Measurements from ENCODE around the gene CXCL8. TPM values are rescaled to one million over a fixed set of nuclear protein-coding genes. Genes with fewer than 3 reads are reported as not detected.

The CXCL8 gene
- total and polyA plus RNA-seq, 4 experiments from 2014 or later = 0.25 to 4.6 (median 3.8) TPM; not detected in 1

DNA sequence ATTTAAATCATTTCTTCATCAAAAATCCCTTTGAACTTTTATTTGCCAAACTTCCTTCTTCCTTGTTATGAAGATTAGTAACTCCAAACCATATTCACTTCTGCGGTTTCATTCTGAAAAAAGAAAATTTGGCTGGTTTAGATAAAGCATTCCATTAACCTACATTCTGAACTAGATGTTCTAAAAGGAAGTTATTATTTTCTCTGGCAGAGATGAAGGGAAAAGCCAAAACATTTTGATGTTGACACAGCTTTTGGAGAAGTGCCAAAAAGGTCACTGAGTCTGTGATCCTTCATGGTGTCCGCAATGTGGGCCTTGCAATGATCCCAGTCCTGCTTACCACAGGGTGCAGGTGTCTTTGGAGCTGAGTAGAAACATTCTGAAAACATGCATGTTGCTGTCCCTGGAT is 36.0 kb downstream of the CXCL8 start:
- CTCF ChIA-PET (ENCODE audit: partially characterized antibody) = no interaction called here
- Mint-ChIP-seq H3K27me3 (peaks cover 0 to 4% of the 10 kb centered on the region in 2 donors), H3K4me1 (no peaks in the 10 kb centered on the region), H3K36me3 (no peaks in the 10 kb centered on the region), H3K27ac (no peak overlapping the region), H3K4me3 (no peak overlapping the region), H3K9me3 (peaks cover 0 to 3% (median 0%) of the 10 kb centered on the region in 8 donors)
- no peak for DNase-seq
- POLR2A ChIA-PET (ENCODE audit: partially characterized antibody) = no interaction called here
- Histone ChIP-seq H3K27ac (ENCODE audit: low read depth, low read length) (no peak overlapping the region), H3K4me1 (ENCODE audit: insufficient read depth, low read length) (no peaks in the 10 kb centered on the region), H3K27me3 (ENCODE audit: insufficient read depth, low read length) (no peaks in the 10 kb centered on the region), H3K9me3 (ENCODE audit: control insufficient read depth in 1 of 2, low read length in 2 of 2) (no peaks in the 10 kb centered on the region), H3K36me3 (ENCODE audit: insufficient read depth, low read length) (no peaks in the 10 kb centered on the region), H3K4me3 (ENCODE audit: low read length in 2 of 2) (no peak overlapping the region)
- intact Hi-C loops (cut with micrococcal nuclease) = no loop called here

DNA sequence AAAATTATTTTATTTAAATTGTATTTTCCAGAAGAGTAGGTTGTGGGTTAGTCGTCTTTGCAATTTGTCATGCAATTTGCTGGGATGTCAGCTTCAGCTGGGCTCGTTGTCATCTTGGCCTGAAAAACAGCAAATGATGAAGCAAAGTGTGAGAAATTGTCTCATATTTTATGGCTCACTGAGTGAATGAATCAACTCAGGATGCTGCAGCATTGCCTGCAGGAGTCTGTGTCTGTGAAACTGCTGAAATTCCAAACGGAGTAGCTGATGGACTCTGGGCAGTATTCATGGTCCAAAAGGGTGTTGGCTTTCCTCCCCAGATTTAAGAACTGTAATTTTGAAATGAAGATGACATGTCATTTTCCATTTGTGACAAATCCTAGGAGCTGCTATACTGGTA is 37.2 kb downstream of the CXCL8 start:
- Mint-ChIP-seq H3K36me3 (no peaks in the 10 kb centered on the region), H3K27me3 (peaks cover 0 to 4% of the 10 kb centered on the region in 2 donors), H3K9me3 (peaks cover 0 to 5% (median 0%) of the 10 kb centered on the region in 8 donors), H3K4me3 (no peak overlapping the region), H3K4me1 (no peaks in the 10 kb centered on the region), H3K27ac (no peak overlapping the region)
- H3K9me3 ChIP-seq (ENCODE audit: control insufficient read depth in 1 of 2, low read length in 2 of 2) = no peaks in the 10 kb centered on the region
- no peaks in the 10 kb centered on the region for H3K27me3 ChIP-seq (ENCODE audit: insufficient read depth, low read length)
- H3K27ac ChIP-seq (ENCODE audit: low read depth, low read length) = no peak overlapping the region
- ChIA-PET CTCF (ENCODE audit: partially characterized antibody) (no interaction called here), POLR2A (ENCODE audit: partially characterized antibody) (no interaction called here)
- H3K4me3 ChIP-seq (ENCODE audit: low read length in 2 of 2) = no peak overlapping the region
- H3K4me1 ChIP-seq (ENCODE audit: insufficient read depth, low read length) = no peaks in the 10 kb centered on the region
- no peaks in the 10 kb centered on the region for H3K36me3 ChIP-seq (ENCODE audit: insufficient read depth, low read length)
- no peak for DNase-seq
- intact Hi-C loops (cut with micrococcal nuclease) = no loop called here

DNA sequence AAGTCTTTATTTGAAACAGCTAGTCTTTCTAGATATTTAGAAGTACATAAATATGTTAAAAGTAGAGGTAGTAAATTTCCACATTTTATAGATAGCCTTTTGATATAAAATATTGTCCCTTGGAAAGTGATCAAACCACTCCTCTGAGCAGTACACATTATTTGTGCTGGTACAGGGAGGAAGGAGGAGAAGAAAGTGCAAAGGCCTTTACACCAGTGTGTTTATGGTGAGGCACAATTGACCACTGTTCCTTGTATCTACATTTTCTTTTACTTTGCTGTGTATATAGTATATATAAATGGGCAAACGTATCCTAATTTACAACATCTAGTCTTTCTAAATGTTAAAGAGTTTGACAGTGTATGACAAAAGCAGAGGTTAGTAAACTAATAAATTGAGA is 39.9 kb downstream of the CXCL8 start:
- Mint-ChIP-seq H3K4me1 (no peaks in the 10 kb centered on the region), H3K9me3 (peaks cover 0 to 5% (median 0%) of the 10 kb centered on the region in 8 donors), H3K4me3 (no peak overlapping the region), H3K27ac (no peak overlapping the region), H3K36me3 (no peaks in the 10 kb centered on the region), H3K27me3 (peaks cover 0 to 4% of the 10 kb centered on the region in 2 donors)
- POLR2A ChIA-PET (ENCODE audit: partially characterized antibody) = no interaction called here
- no peaks in the 10 kb centered on the region for H3K36me3 ChIP-seq (ENCODE audit: insufficient read depth, low read length)
- intact Hi-C loops (cut with micrococcal nuclease) = no loop called here
- H3K4me1 ChIP-seq (ENCODE audit: insufficient read depth, low read length) = no peaks in the 10 kb centered on the region
- H3K4me3 ChIP-seq (ENCODE audit: low read length in 2 of 2) = no peak overlapping the region
- H3K27me3 ChIP-seq (ENCODE audit: insufficient read depth, low read length) = no peaks in the 10 kb centered on the region
- no peaks in the 10 kb centered on the region for H3K9me3 ChIP-seq (ENCODE audit: control insufficient read depth in 1 of 2, low read length in 2 of 2)
- DNase-seq = no peak
- no peak overlapping the region for H3K27ac ChIP-seq (ENCODE audit: low read depth, low read length)
- CTCF ChIA-PET (ENCODE audit: partially characterized antibody) = no interaction called here

DNA sequence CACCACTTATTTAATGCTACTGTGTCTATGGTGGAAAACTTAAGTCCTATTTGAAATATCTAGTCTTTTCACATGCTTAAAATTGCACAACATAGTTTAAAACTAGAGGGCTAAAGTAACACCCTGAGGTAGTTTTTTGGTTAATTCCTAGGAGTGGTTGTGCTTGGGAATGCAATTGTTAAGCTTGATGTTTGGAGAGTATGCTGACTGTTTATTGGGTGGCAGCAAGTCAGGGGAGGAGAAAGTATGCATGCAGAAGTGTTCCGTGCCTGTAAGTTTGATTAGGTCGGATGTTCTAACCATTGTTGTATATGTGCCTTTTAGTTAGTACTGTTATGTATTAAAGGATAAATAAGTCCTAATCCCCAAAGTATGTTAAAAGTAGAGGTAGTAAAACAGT is 40.5 kb downstream of the CXCL8 start:
- H3K4me1 Mint-ChIP-seq = no peaks in the 10 kb centered on the region
- intact Hi-C loops (cut with micrococcal nuclease) = no loop called here
- Histone ChIP-seq H3K9me3 (ENCODE audit: control insufficient read depth in 1 of 2, low read length in 2 of 2) (no peaks in the 10 kb centered on the region), H3K27ac (ENCODE audit: low read depth, low read length) (no peak overlapping the region), H3K27me3 (ENCODE audit: insufficient read depth, low read length) (no peaks in the 10 kb centered on the region), H3K36me3 (ENCODE audit: insufficient read depth, low read length) (no peaks in the 10 kb centered on the region), H3K4me3 (ENCODE audit: low read length in 2 of 2) (no peak overlapping the region), H3K4me1 (ENCODE audit: insufficient read depth, low read length) (no peaks in the 10 kb centered on the region)
- ChIA-PET POLR2A (ENCODE audit: partially characterized antibody) (no interaction called here), CTCF (ENCODE audit: partially characterized antibody) (no interaction called here)
- H3K9me3 Mint-ChIP-seq = peaks cover 0 to 5% (median 0%) of the 10 kb centered on the region in 8 donors
- no peak overlapping the region for H3K27ac Mint-ChIP-seq
- H3K4me3 Mint-ChIP-seq = no peak overlapping the region
- DNase-seq = no peak
- no peaks in the 10 kb centered on the region for H3K36me3 Mint-ChIP-seq
- H3K27me3 Mint-ChIP-seq = peaks cover 0 to 4% of the 10 kb centered on the region in 2 donors

DNA sequence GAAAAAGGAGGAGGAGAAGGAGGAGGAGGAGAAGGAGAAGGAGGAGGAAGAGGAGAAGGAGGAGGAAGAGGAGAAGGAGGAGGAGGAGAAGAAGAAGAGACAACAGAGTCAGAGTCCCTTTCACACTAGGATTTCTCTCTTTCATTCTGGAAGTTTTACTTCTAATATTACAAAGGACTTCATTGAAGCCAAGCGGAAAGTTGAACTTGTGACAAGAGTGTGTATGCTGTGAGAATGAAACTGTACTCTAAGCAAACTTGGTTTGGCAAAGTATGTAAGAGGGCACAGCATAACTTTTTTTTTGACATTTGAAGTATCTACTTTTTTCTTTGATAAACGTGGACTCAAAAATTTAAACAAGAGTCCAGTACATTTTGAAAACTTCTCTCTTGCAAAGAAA is 48.0 kb downstream of the CXCL8 start:
- Histone ChIP-seq H3K27me3 (ENCODE audit: insufficient read depth, low read length) (no peaks in the 10 kb centered on the region), H3K9me3 (ENCODE audit: control insufficient read depth in 1 of 2, low read length in 2 of 2) (no peaks in the 10 kb centered on the region), H3K36me3 (ENCODE audit: insufficient read depth, low read length) (no peaks in the 10 kb centered on the region), H3K4me1 (ENCODE audit: insufficient read depth, low read length) (no peaks in the 10 kb centered on the region), H3K27ac (ENCODE audit: low read depth, low read length) (no peak overlapping the region), H3K4me3 (ENCODE audit: low read length in 2 of 2) (no peak overlapping the region)
- DNase-seq = no peak
- peaks cover 0 to 15% (median 3%) of the 10 kb centered on the region in 8 donors for H3K9me3 Mint-ChIP-seq
- intact Hi-C loops (cut with micrococcal nuclease) = no loop called here
- POLR2A ChIA-PET (ENCODE audit: partially characterized antibody) = no interaction called here
- H3K27ac Mint-ChIP-seq = no peak overlapping the region
- H3K4me1 Mint-ChIP-seq = no peaks in the 10 kb centered on the region
- no peak overlapping the region for H3K4me3 Mint-ChIP-seq
- no peaks in the 10 kb centered on the region for H3K27me3 Mint-ChIP-seq
- H3K36me3 Mint-ChIP-seq = no peaks in the 10 kb centered on the region
- CTCF ChIA-PET (ENCODE audit: partially characterized antibody) = no interaction called here

Other genes starting within 250 kb of the CXCL8 start
- under 1 TPM; 0.81 to 0.89 TPM for gene RASSF6, start 120.1 kb upstream of the CXCL8 start, total RNA-seq
- gene RASSF6, start 120.1 kb upstream of the CXCL8 start, polyA plus RNA-seq = 1 to 10 TPM; 1.2 to 2.2 TPM
- gene CXCL6, start 96.1 kb downstream of the CXCL8 start, total RNA-seq = not detected
- gene CXCL6, start 96.1 kb downstream of the CXCL8 start, polyA plus RNA-seq = not detected
- gene PF4V1, start 112.7 kb downstream of the CXCL8 start, total RNA-seq = not detected
- gene PF4V1, start 112.7 kb downstream of the CXCL8 start, polyA plus RNA-seq = not detected
- gene CXCL1, start 128.8 kb downstream of the CXCL8 start, total RNA-seq = not detected
- not detected for gene CXCL1, start 128.8 kb downstream of the CXCL8 start, polyA plus RNA-seq
- not detected for gene PF4, start 241.5 kb downstream of the CXCL8 start, total RNA-seq
- gene PF4, start 241.5 kb downstream of the CXCL8 start, polyA plus RNA-seq = under 1 TPM in 1 of 2 donors, not detected in 1; 0.77 TPM
- not detected for gene PPBP, start 247.6 kb downstream of the CXCL8 start, total RNA-seq
- under 1 TPM in 1 of 2 donors, not detected in 1; 0.40 TPM for gene PPBP, start 247.6 kb downstream of the CXCL8 start, polyA plus RNA-seq